Heart left ventricle (tissue), 16 donors: ENCODE data around the gene TEX29. TPM values are rescaled to one million over a fixed set of nuclear protein-coding genes. Genes with fewer than 3 reads are reported as not detected.

Experiments used
- ATAC-seq, 4 donors: fragments of 200-7000 bp; cut with Tn5 transposase; one replicate each; pipeline ENCODE4 v1.9.1; 2020 to 2022; ENCODE audit warnings: moderate library complexity in 4 of 4, mild to moderate bottlenecking in 3 of 4, moderate number of reproducible peaks in 1 of 4
- DNase-seq, 5 donors: peaks; one replicate each; pipeline ENCODE4 v3.0.0-alpha.2; 2020
- H3K27ac ChIP-seq, 12 donors: fragments of 200-600 bp; sonication (generic) in 4 of 12; one replicate each; pipeline versions ENCODE4 v1.5.0 to v1.8.0; 2016 to 2022; ENCODE audit warnings: mild to moderate bottlenecking in 2 of 12
- H3K27me3 ChIP-seq, 9 donors: fragments of 200-600 bp; sonication (generic) in 2 of 9; one replicate each; pipeline versions ENCODE4 v1.5.1 to v1.8.0; 2016 to 2022; ENCODE audit warnings: mild to moderate bottlenecking in 3 of 9
- H3K36me3 ChIP-seq, 9 donors: fragments of 200-600 bp; sonication (generic) in 2 of 9; one replicate each; pipeline versions ENCODE4 v1.5.0 to v1.8.0; 2018 to 2022; ENCODE audit warnings: mild to moderate bottlenecking in 2 of 9
- H3K4me1 ChIP-seq, 12 donors: fragments of 200-600 bp; sonication (generic) in 4 of 12; one replicate each; pipeline versions ENCODE4 v1.5.0 to v1.8.0; 2016 to 2022; ENCODE audit warnings: mild to moderate bottlenecking in 3 of 12
- H3K4me3 ChIP-seq, 12 donors: fragments of 200-600 bp; sonication (generic) in 4 of 12; one replicate each; pipeline versions ENCODE4 v1.5.0 to v1.8.0; 2017 to 2022; ENCODE audit warnings: mild to moderate bottlenecking in 9 of 12, moderate library complexity in 4 of 12
- H3K9me3 ChIP-seq, 12 donors: fragments of 200-600 bp; sonication (generic) in 4 of 12; one replicate each; pipeline versions ENCODE4 v1.5.0 to v1.8.0; 2016 to 2022; ENCODE audit warnings: mild to moderate bottlenecking in 1 of 12
- CTCF ChIP-seq, 12 donors: fragments of 200-600 bp; sonication (generic) in 4 of 12; IDR thresholded peaks; one replicate each; pipeline versions ENCODE4 v1.5.0 to v1.8.0; 2018 to 2022; ENCODE audit warnings: antibody characterized with exemption in 12 of 12, mild to moderate bottlenecking in 5 of 12
- POLR2A ChIP-seq, 2 donors: fragments of 450-650 bp; IDR thresholded peaks; one replicate each; pipeline ENCODE4 v1.6.1; 2017; ENCODE audit warnings: antibody characterized with exemption in 2 of 2, mild to moderate bottlenecking in 2 of 2, moderate library complexity in 2 of 2
- WGBS, 4 donors: extraction: QIAGEN DNeasy Blood & Tissue Kit in 2 of 4; methylation state at CpG; one replicate each; pipeline versions ENCODE4 v1.1.5 to v1.1.7; 2013 to 2018; 5-methylcytosine and 5-hydroxymethylcytosine counted together
- intact Hi-C, 10 donors: fragments of 100-400 bp; cut with DNase I; formaldehyde crosslinking; loops; one replicate each; pipeline versions ENCODE4 v1.11.1 to v1.14.2; 2022
- polyA plus RNA-seq, 2 donors: library from polyadenylated mRNA; stranded (reverse); fragments of 200-250 nt; gene quantifications; one replicate each; pipeline ENCODE4 v1.2.3, GENCODE V29; 2013
- total RNA-seq, 9 donors: library from RNA; depleted of rRNA in 2 of 9; stranded (reverse); fragments of >200 nt in 2 of 9; fragmentation: NEBNext Ultra II Directional in 3 of 9; extraction: Animal tissue kit (Norgen Biotek cat#: 25700) in 3 of 9; gene quantifications; one replicate each; pipeline versions ENCODE4 v1.1.0 to v1.2.4, GENCODE V29; 2016 to 2023
- donor health status: ischemic (EF 13 %, LVEDD 7.1; RV severe dilation, severe dysfunction).
- donor health status: healthy with polysubstance abuse.
- donor health status: DM: no; HTN: yes; CAD: no.
- donor health status: DM: no; HTN: no; CAD: no.
- donor health status: ischemic (EF 25% LVEDD 6.9; RV normal size, moderate dysfunction).
- donor health status: ischemic (EF 25% LVEDD 5.7; RV mildly dilated, moderate dysfunction).
- donor health status: healthy.
- donor health status: DM: yes; HTN: yes; CAD: no.
- donor health status: ischemic (EF 35%, LVEDD 5.7; RV mildly dilated, moderate dysfunction).
- donor health status: nonischemic (EF 11% LVEDD 7.7; RV severe dilation, severe dysfunction).
- donor health status: DM: yes; HTN: yes; CAD: no.
- donor health status: PGD.
- donor health status: ischemic (EF 29% LVEDD 5.4; RV normal size, mild dysfunction).
- donor health status: nonischemic (EF 23%, LVEDD 6.1; RV moderate dilation, normal function).

TEX29 gene
- total and polyA plus RNA-seq, 11 donors = 0.15 to 0.57 (median 0.35) TPM; not detected in 6

GRCh38 chr13:111373486-111373885 lies 53.0 kb downstream of the TEX29 start:
- no peak overlapping the region for H3K4me3 ChIP-seq
- H3K27ac ChIP-seq = no peak overlapping the region
- no peaks in the 10 kb centered on the region for H3K4me1 ChIP-seq
- TF ChIP-seq CTCF (IDR thresholded peaks at IDR 0.05) = no peak
- TF ChIP-seq POLR2A (IDR thresholded peaks at IDR 0.05) = no peak
- ATAC-seq = no peak
- peaks cover 0 to 3% (median 0%) of the 10 kb centered on the region in 9 donors for H3K27me3 ChIP-seq
- WGBS, 4 donors = 78 to 87% (median 85%) methylated on average over 6 of the region's 6 CpGs
- intact Hi-C loops = no loop called here
- H3K36me3 ChIP-seq = no peaks in the 10 kb centered on the region
- H3K9me3 ChIP-seq = peaks cover 0 to 4% (median 0%) of the 10 kb centered on the region in 12 donors
- DNase-seq = no peak

GRCh38 chr13:111380431-111380830 lies 60.0 kb downstream of the TEX29 start:
- peaks cover 0 to 11% (median 0%) of the 10 kb centered on the region in 12 donors for H3K9me3 ChIP-seq
- DNase-seq (peak in 1 of 5 donors; percentile 5), ATAC-seq (no peak)
- no peaks in the 10 kb centered on the region for H3K36me3 ChIP-seq
- WGBS, 4 donors = 71 to 92% (median 82%) methylated on average over 5 of the region's 5 CpGs
- no peak overlapping the region for H3K4me3 ChIP-seq
- peaks cover 0 to 8% (median 0%) of the 10 kb centered on the region in 9 donors for H3K27me3 ChIP-seq
- H3K4me1 ChIP-seq = no peaks in the 10 kb centered on the region
- intact Hi-C loops = no loop called here
- TF ChIP-seq POLR2A (IDR thresholded peaks at IDR 0.05) (no peak), CTCF (IDR thresholded peaks at IDR 0.05) (no peak)
- H3K27ac ChIP-seq = no peak overlapping the region

- peaks cover 0 to 13% (median 0%) of the 10 kb centered on the region in 9 donors for H3K27me3 ChIP-seq
- WGBS, 4 donors = 26 to 33% (median 29%) methylated on average over 2 of the region's 2 CpGs
- intact Hi-C loops = no loop called here
Observed at GRCh38 chr13:111382411-111382810, 62.0 kb downstream of the TEX29 start.

GRCh38 chr13:111382877-111383276 lies 62.4 kb downstream of the TEX29 start:
- Histone ChIP-seq H3K4me1 (no peaks in the 10 kb centered on the region), H3K27ac (no peak overlapping the region), H3K36me3 (no peaks in the 10 kb centered on the region), H3K4me3 (no peak overlapping the region), H3K27me3 (peaks cover 0 to 18% (median 0%) of the 10 kb centered on the region in 9 donors), H3K9me3 (peaks cover 0 to 7% (median 0%) of the 10 kb centered on the region in 12 donors)
- peak in 1 of 5 donors; percentile 29 for DNase-seq
- ATAC-seq = no peak
- WGBS, 4 donors = 38 to 46% (median 42%) methylated on average over 2 of the region's 2 CpGs
- intact Hi-C loops = no loop called here
- no peak for TF ChIP-seq POLR2A (IDR thresholded peaks at IDR 0.05)
- TF ChIP-seq CTCF (IDR thresholded peaks at IDR 0.05) = no peak

More at GRCh38 chr13:111382411-111382810, 62.0 kb downstream of the TEX29 start:
- Histone ChIP-seq H3K4me1 (no peaks in the 10 kb centered on the region), H3K9me3 (peaks cover 0 to 8% (median 0%) of the 10 kb centered on the region in 12 donors), H3K27ac (no peak overlapping the region), H3K4me3 (no peak overlapping the region), H3K36me3 (no peaks in the 10 kb centered on the region)
- ATAC-seq = no peak
- TF ChIP-seq CTCF (IDR thresholded peaks at IDR 0.05) (no peak), POLR2A (IDR thresholded peaks at IDR 0.05) (no peak)
- DNase-seq = no peak
